VCaP (cell line): ENCODE measurements around the gene SNRPF.
A peak's percentile ranks its signal among the peaks of the same experiment; 100 is the strongest.
"Not testable (repeated sequence)": the region's sequence is repeated elsewhere in the genome, so short reads cannot be mapped to it uniquely, and the experiment has no call there.

ENCODE experiments used
- H3K27ac ChIP-seq: fragments of 450-650 bp; 2 replicates; pipeline ENCODE4 v1.5.1; 2017
- CTCF ChIP-seq: fragments of 450-650 bp; conservative IDR thresholded peaks from 2 replicates; pipeline ENCODE4 v1.5.1; 2017; ENCODE audit warnings: mild to moderate bottlenecking, moderate library complexity

SNRPF gene

GRCh38 chr12:95858451-95859343 is at the start of gene SNRPF:
Gene SNRPF (plus strand): TSS chr12:95858952. CDS start chr12:95859074, 122 bp downstream.
- peak within 1 kb of the TSS; percentile 87 for H3K27ac ChIP-seq
- TF ChIP-seq CTCF = no peak; the same call in none of the 2 replicates

GRCh38 chr12:95809000-95809680 is 49.6 kb upstream of the SNRPF start:
- no peak overlapping the region for H3K27ac ChIP-seq
- no peak for TF ChIP-seq CTCF

- no peak for TF ChIP-seq CTCF
- no peak overlapping the region for H3K27ac ChIP-seq
Observed at GRCh38 chr12:95810411-95810810, 48.3 kb upstream of the SNRPF start.

- H3K27ac ChIP-seq = not testable (repeated sequence)
Observed at GRCh38 chr12:95812155-95812554, 46.6 kb upstream of the SNRPF start.

GRCh38 chr12:95815632-95816212 is 43.0 kb upstream of the SNRPF start:
- peak; percentile 89 for TF ChIP-seq CTCF
- no peak overlapping the region for H3K27ac ChIP-seq

GRCh38 chr12:95820096-95820703 is 38.6 kb upstream of the SNRPF start:
- peak; percentile 85 for TF ChIP-seq CTCF
- no peak overlapping the region for H3K27ac ChIP-seq

- peak overlapping the region; percentile 44 for H3K27ac ChIP-seq
- no peak for TF ChIP-seq CTCF
Observed at GRCh38 chr12:95829395-95829794, 29.4 kb upstream of the SNRPF start.
